Stomach (tissue), 9 donors: ENCODE measurements around the gene SIM1. TPM values are rescaled to one million over a fixed set of nuclear protein-coding genes. Genes with fewer than 3 reads are reported as not detected.

Source experiments
- DNase-seq, 2 donors: peaks; one replicate each; pipeline versions ENCODE4 v3.0.0 to v3.0.0-alpha.2; 2013 to 2019
- H3K27ac ChIP-seq, 5 donors: fragments of 200-600 bp in 4 of 5; sonication (generic) in 4 of 5; one replicate each; pipeline ENCODE4 v1.5.1; 2013 to 2019; ENCODE audit warnings: mild to moderate bottlenecking in 1 of 5, moderate library complexity in 1 of 5
- H3K27me3 ChIP-seq, 3 donors: fragments of 200-600 bp; sonication (generic); one replicate each; pipeline ENCODE4 v1.5.1; 2017 to 2019; ENCODE audit warnings: mixed run types in 1 of 3
- H3K36me3 ChIP-seq, 4 donors: fragments of 200-600 bp; sonication (generic); 1 replicate in 3 of 4; 2 replicates in 1 of 4; pipeline ENCODE4 v1.5.1; 2016 to 2019
- H3K4me1 ChIP-seq, 4 donors: fragments of 200-600 bp; sonication (generic); one replicate each; pipeline ENCODE4 v1.5.1; 2016 to 2019
- H3K4me3 ChIP-seq, 4 donors: fragments of 200-600 bp; sonication (generic) in 3 of 4; one replicate each; pipeline ENCODE4 v1.5.1; 2016 to 2019; ENCODE audit warnings: mild to moderate bottlenecking in 1 of 4
- H3K9me3 ChIP-seq, 4 donors: fragments of 200-600 bp; sonication (generic); one replicate each; pipeline ENCODE4 v1.5.1; 2016 to 2019
- CTCF ChIP-seq, 7 experiments: fragments of 450-650 bp in 4 of 7; fragments of 200-600 bp in 3 of 7; sonication (generic) in 3 of 7; IDR thresholded peaks; one replicate each; pipeline ENCODE4 v1.5.1; 2016 to 2019; ENCODE audit warnings: antibody characterized with exemption in 7 of 7, control low read depth in 2 of 7, mild to moderate bottlenecking in 1 of 7
- EP300 ChIP-seq: sonication (generic); formaldehyde crosslinking; IDR thresholded peaks from one replicate; pipeline ENCODE4 v1.6.1; 2017; ENCODE audit warnings: antibody characterized with exemption
- POLR2A ChIP-seq, 4 donors: fragments of 450-650 bp; IDR thresholded peaks; one replicate each; pipeline ENCODE4 v1.6.1; 2016; ENCODE audit warnings: antibody characterized with exemption in 4 of 4, control low read depth in 2 of 4, mild to moderate bottlenecking in 1 of 4, moderate library complexity in 1 of 4
- POLR2AphosphoS5 ChIP-seq, 3 donors: sonication (generic); formaldehyde crosslinking; IDR thresholded peaks; one replicate each; pipeline ENCODE4 v1.6.1; 2016; ENCODE audit warnings: antibody characterized with exemption in 3 of 3
- WGBS, 5 donors: extraction: QIAGEN DNeasy Blood & Tissue Kit in 3 of 5; methylation state at CpG; one replicate each; pipeline versions ENCODE4 v1.1.5 to v1.1.7; 2013 to 2018; 5-methylcytosine and 5-hydroxymethylcytosine counted together
- intact Hi-C: fragments of 100-400 bp; cut with DNase I; formaldehyde crosslinking; loops from one replicate; pipeline ENCODE4 v1.15.1; 2023; ENCODE audit warnings: low total_unique reads
- polyA plus RNA-seq, 3 donors: library from polyadenylated mRNA; stranded (reverse); fragments of 200-250 nt; gene quantifications; one replicate each; pipeline ENCODE4 v1.2.3, GENCODE V29; 2013
- total RNA-seq, 5 donors: library from RNA; depleted of rRNA; stranded (reverse); fragments of >200 nt; gene quantifications; one replicate each; pipeline versions ENCODE4 v1.1.0 to v1.2.3, GENCODE V29; 2014 to 2016
- donor health status: healthy with polysubstance abuse.
- donor health status: Bipolar disorder and iron deficiency.
- donor health status: healthy.

The SIM1 gene
- total and polyA plus RNA-seq, 8 donors = 0.43 TPM; not detected in 7

DNA sequence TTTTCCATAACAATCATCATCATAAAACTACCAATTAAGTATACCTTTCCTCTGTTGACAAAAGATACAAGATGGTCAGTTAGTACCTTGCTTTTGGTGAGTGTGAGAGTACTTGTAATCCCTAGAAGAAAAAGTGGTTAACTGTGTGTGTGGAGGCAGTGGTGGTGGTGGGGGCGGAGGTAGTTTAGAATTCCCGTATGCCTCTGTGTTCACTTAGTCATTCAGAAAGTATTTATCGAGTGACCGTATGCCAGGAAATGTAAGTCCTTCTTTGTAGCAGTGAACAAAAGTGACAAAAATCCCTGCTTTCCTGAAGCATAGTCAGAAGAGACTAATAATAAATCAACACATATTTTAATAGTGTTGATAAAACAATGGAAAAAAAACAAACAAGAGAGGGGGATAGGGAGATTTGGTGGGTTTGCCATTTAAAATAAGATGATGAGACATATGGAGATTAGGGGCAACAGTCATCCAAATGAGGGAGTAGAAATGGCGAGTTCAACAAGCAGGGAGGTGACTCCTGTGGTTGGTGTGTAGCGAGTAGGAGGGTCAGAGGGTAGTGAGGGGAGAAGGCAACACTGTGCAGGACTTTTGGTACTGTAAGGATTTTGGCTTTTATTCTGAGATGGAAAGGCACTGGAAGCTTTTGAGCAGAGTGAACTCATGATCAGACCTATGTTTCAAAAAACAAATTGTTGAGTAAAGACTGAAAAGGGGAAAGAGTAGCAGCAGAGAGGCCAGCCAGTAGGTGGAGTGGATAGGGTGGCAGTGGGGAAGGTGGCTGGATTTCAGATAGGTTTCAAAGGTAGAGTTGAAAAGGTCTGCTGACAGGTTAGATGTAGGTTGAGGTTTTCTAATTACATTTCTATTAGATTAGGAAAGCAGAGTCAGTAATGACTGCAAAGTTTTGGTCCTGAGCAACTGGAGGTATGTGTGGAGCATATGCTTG lies 40.3 kb upstream of the SIM1 start:
- peaks cover 0 to 25% (median 16%) of the 10 kb centered on the region in 4 donors for H3K36me3 ChIP-seq
- H3K27ac ChIP-seq = no peak overlapping the region
- no peaks in the 10 kb centered on the region for H3K27me3 ChIP-seq
- intact Hi-C loops = no loop called here
- TF ChIP-seq CTCF (IDR thresholded peaks at IDR 0.05) (no peak), POLR2AphosphoS5 (IDR thresholded peaks at IDR 0.05) (no peak), POLR2A (IDR thresholded peaks at IDR 0.05) (no peak), EP300 (no peak)
- H3K9me3 ChIP-seq = no peaks in the 10 kb centered on the region
- H3K4me1 ChIP-seq = peaks cover 0 to 3% (median 0%) of the 10 kb centered on the region in 4 donors
- WGBS, 5 donors = 61 to 74% (median 70%) methylated on average over 6 of the region's 6 CpGs
- DNase-seq = no peak
- H3K4me3 ChIP-seq = no peak overlapping the region

DNA sequence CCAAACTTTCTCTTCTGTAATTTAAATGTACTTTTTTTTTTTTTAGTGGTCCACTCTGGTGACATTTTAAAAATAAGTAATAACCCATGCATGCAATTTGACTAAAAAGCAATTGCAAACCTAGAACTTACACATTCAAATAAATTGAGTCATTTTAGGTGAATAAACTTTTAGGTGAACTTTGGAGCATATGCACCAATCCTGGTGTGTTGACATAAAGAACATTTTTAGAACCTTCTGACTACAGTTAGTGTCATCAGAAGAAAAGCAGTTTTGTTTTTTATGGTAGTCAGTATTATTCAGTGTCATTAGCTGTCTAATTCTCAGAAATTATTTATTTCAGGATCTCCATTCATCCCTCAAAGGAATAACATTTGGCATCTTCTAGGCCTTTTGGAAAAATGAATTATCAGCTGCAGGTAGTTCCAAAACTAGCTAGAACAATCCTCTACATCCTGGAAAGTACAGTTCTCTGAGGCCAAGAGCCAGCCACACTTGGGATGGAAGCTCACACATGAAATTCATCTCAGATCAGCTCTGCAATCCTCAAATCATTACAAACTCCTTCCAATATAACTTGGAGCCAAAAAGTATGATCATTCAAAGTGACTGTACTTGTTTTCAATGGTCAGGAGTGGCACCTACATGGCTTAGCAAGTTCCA lies 38.5 kb upstream of the SIM1 start:
- Histone ChIP-seq H3K4me1 (peaks cover 0 to 3% (median 0%) of the 10 kb centered on the region in 4 donors), H3K36me3 (peaks cover 0 to 6% (median 0%) of the 10 kb centered on the region in 4 donors), H3K27me3 (no peaks in the 10 kb centered on the region), H3K27ac (no peak overlapping the region), H3K4me3 (no peak overlapping the region), H3K9me3 (peaks cover 0 to 13% (median 4%) of the 10 kb centered on the region in 4 donors)
- intact Hi-C loops = no loop called here
- no peak for DNase-seq
- TF ChIP-seq POLR2AphosphoS5 (IDR thresholded peaks at IDR 0.05) (no peak), POLR2A (IDR thresholded peaks at IDR 0.05) (no peak), EP300 (no peak), CTCF (IDR thresholded peaks at IDR 0.05) (no peak)

GRCh38 chr6:100493206-100493888 lies 28.6 kb upstream of the SIM1 start:
- no peak for DNase-seq
- Histone ChIP-seq H3K4me1 (no peaks in the 10 kb centered on the region), H3K4me3 (no peak overlapping the region), H3K36me3 (no peaks in the 10 kb centered on the region), H3K27me3 (peaks cover 0 to 38% (median 0%) of the 10 kb centered on the region in 3 donors), H3K9me3 (peaks cover 0 to 4% (median 0%) of the 10 kb centered on the region in 4 donors), H3K27ac (no peak overlapping the region)
- intact Hi-C loops = no loop called here
- TF ChIP-seq POLR2AphosphoS5 (IDR thresholded peaks at IDR 0.05) (no peak), POLR2A (IDR thresholded peaks at IDR 0.05) (no peak), EP300 (no peak), CTCF (IDR thresholded peaks at IDR 0.05) (no peak)
- WGBS, 5 donors = 43 to 64% (median 57%) methylated on average over 6 of the region's 6 CpGs
